ENCODE data around the gene CCDC40.
A peak's percentile ranks its signal among the peaks of the same experiment; 100 is the strongest.

CCDC40 gene

GRCh38 chr17:80101946-80102663 is 65.7 kb downstream of the CCDC40 start:
- TF ChIP-seq TAF1 (IDR thresholded peaks at IDR 0.05; ENCODE audit: low read depth) (no peak), ZBTB7A (IDR thresholded peaks at IDR 0.05; ENCODE audit: low read depth) (no peak), FOXM1 (IDR thresholded peaks at IDR 0.05; ENCODE audit: borderline replicate concordance, low read depth) (no peak), YY1 (IDR thresholded peaks at IDR 0.05; ENCODE audit: low read depth) (no peak), CREB1 (IDR thresholded peaks at IDR 0.05; ENCODE audit: low read depth) (no peak), TCF12 (IDR thresholded peaks at IDR 0.05; ENCODE audit: low read depth) (no peak), RAD21 (IDR thresholded peaks at IDR 0.05; ENCODE audit: low read depth) (no peak), NFIC (IDR thresholded peaks at IDR 0.05) (no peak), TEAD4 (IDR thresholded peaks at IDR 0.05) (no peak), USF1 (IDR thresholded peaks at IDR 0.05) (no peak), MAX (IDR thresholded peaks at IDR 0.05) (no peak), EP300 (IDR thresholded peaks at IDR 0.05; ENCODE audit: borderline replicate concordance) (no peak), CEBPB (IDR thresholded peaks at IDR 0.05) (no peak), EGR1 (IDR thresholded peaks at IDR 0.05) (no peak)
- TF ChIP-seq, protein P1, sequence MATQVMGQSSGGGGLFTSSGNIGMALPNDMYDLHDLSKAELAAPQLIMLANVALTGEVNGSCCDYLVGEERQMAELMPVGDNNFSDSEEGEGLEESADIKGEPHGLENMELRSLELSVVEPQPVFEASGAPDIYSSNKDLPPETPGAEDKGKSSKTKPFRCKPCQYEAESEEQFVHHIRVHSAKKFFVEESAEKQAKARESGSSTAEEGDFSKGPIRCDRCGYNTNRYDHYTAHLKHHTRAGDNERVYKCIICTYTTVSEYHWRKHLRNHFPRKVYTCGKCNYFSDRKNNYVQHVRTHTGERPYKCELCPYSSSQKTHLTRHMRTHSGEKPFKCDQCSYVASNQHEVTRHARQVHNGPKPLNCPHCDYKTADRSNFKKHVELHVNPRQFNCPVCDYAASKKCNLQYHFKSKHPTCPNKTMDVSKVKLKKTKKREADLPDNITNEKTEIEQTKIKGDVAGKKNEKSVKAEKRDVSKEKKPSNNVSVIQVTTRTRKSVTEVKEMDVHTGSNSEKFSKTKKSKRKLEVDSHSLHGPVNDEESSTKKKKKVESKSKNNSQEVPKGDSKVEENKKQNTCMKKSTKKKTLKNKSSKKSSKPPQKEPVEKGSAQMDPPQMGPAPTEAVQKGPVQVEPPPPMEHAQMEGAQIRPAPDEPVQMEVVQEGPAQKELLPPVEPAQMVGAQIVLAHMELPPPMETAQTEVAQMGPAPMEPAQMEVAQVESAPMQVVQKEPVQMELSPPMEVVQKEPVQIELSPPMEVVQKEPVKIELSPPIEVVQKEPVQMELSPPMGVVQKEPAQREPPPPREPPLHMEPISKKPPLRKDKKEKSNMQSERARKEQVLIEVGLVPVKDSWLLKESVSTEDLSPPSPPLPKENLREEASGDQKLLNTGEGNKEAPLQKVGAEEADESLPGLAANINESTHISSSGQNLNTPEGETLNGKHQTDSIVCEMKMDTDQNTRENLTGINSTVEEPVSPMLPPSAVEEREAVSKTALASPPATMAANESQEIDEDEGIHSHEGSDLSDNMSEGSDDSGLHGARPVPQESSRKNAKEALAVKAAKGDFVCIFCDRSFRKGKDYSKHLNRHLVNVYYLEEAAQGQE (IDR thresholded peaks at IDR 0.05; ENCODE audit: low read depth) = no peak

- no peak for TF ChIP-seq TCF12 (IDR thresholded peaks at IDR 0.05; ENCODE audit: low read depth)
- TF ChIP-seq EGR1 (IDR thresholded peaks at IDR 0.05) = no peak
- TF ChIP-seq RAD21 (IDR thresholded peaks at IDR 0.05; ENCODE audit: low read depth) = no peak
- no peak for TF ChIP-seq TAF1 (IDR thresholded peaks at IDR 0.05; ENCODE audit: low read depth)
- TF ChIP-seq FOXM1 (IDR thresholded peaks at IDR 0.05; ENCODE audit: borderline replicate concordance, low read depth) = no peak
- TF ChIP-seq ZBTB7A (IDR thresholded peaks at IDR 0.05; ENCODE audit: low read depth) = no peak
These were observed 66.4 kb downstream of the CCDC40 start for GRCh38 chr17:80102664-80103448.

DNA sequence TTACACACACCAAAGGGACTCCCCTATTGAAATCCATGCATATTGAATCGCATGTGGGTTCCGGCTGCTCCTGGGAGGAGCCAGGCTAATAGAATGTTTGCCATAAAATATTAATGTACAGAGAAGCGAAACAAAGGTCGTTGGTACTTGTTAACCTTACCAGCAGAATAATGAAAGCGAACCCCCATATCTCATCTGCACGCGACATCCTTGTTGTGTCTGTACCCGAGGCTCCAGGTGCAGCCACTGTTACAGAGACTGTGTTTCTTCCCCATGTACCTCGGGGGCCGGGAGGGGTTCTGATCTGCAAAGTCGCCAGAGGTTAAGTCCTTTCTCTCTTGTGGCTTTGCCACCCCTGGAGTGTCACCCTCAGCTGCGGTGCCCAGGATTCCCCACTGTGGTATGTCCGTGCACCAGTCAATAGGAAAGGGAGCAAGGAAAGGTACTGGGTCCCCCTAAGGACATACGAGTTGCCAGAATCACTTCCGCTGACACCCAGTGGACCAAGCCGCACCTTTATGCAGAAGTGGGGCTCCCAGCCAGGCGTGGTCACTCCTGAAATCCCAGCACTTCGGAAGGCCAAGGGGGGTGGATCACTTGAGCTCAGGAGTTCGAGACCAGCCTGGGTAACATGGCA is 67.1 kb downstream of the CCDC40 start:
- no peak for TF ChIP-seq RAD21 (IDR thresholded peaks at IDR 0.05; ENCODE audit: low read depth)
- TF ChIP-seq MAX (IDR thresholded peaks at IDR 0.05) = no peak
- no peak for TF ChIP-seq NFIC (IDR thresholded peaks at IDR 0.05)
- TF ChIP-seq FOXM1 (IDR thresholded peaks at IDR 0.05; ENCODE audit: borderline replicate concordance, low read depth) = no peak
- TF ChIP-seq TAF1 (IDR thresholded peaks at IDR 0.05; ENCODE audit: low read depth) = no peak
- no peak for TF ChIP-seq EGR1 (IDR thresholded peaks at IDR 0.05)
- no peak for TF ChIP-seq CEBPB (IDR thresholded peaks at IDR 0.05)
- TF ChIP-seq, protein P1 (IDR thresholded peaks at IDR 0.05; ENCODE audit: low read depth) = no peak
- TF ChIP-seq TCF12 (IDR thresholded peaks at IDR 0.05; ENCODE audit: low read depth) = no peak
- TF ChIP-seq CREB1 (IDR thresholded peaks at IDR 0.05; ENCODE audit: low read depth) = no peak
- TF ChIP-seq TEAD4 (IDR thresholded peaks at IDR 0.05) = no peak
- no peak for TF ChIP-seq USF1 (IDR thresholded peaks at IDR 0.05)
- no peak for TF ChIP-seq EP300 (IDR thresholded peaks at IDR 0.05; ENCODE audit: borderline replicate concordance)
- no peak for TF ChIP-seq ZBTB7A (IDR thresholded peaks at IDR 0.05; ENCODE audit: low read depth)
- no peak for TF ChIP-seq YY1 (IDR thresholded peaks at IDR 0.05; ENCODE audit: low read depth)

DNA sequence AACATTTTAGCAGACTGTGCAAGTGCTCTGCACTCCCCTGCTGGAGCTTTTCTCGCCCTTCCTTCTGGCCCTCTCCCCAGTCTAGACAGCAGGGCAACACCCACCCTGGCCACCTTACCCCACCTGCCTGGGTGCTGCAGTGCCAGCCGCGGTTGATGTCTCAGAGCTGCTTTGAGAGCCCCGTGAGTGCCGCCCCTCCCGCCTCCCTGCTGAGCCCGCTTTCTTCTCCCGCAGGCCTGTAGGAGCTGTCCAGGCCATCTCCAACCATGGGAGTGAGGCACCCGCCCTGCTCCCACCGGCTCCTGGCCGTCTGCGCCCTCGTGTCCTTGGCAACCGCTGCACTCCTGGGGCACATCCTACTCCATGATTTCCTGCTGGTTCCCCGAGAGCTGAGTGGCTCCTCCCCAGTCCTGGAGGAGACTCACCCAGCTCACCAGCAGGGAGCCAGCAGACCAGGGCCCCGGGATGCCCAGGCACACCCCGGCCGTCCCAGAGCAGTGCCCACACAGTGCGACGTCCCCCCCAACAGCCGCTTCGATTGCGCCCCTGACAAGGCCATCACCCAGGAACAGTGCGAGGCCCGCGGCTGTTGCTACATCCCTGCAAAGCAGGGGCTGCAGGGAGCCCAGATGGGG is 68.0 kb downstream of the CCDC40 start:
- TF ChIP-seq TEAD4 (IDR thresholded peaks at IDR 0.05) = no peak
- no peak for TF ChIP-seq RAD21 (IDR thresholded peaks at IDR 0.05; ENCODE audit: low read depth)
- TF ChIP-seq, protein P1 (IDR thresholded peaks at IDR 0.05; ENCODE audit: low read depth) = peak; percentile 61
- no peak for TF ChIP-seq EP300 (IDR thresholded peaks at IDR 0.05; ENCODE audit: borderline replicate concordance)
- TF ChIP-seq USF1 (IDR thresholded peaks at IDR 0.05) = no peak
- TF ChIP-seq TCF12 (IDR thresholded peaks at IDR 0.05; ENCODE audit: low read depth) = peak; percentile 11; the same call in 1 of the 2 replicates
- TF ChIP-seq CEBPB (IDR thresholded peaks at IDR 0.05) = no peak
- TF ChIP-seq CREB1 (IDR thresholded peaks at IDR 0.05; ENCODE audit: low read depth) = no peak

All from Ishikawa (cell line).